K562 (cell line): ENCODE data around the gene ABCC1. TPM values are rescaled to one million over a fixed set of nuclear protein-coding genes. Genes with fewer than 3 reads are reported as not detected.

Experiments used
- ASH1L ChIP-seq: fragments of 450-650 bp; IDR thresholded peaks from 2 replicates; pipeline ENCODE4 v1.6.1; 2018; ENCODE audit warnings: borderline replicate concordance, mild to moderate bottlenecking, low read depth; ENCODE audit not compliant: partially characterized antibody
- BDP1 ChIP-seq: IDR thresholded peaks from 3 replicates; pipeline ENCODE4 v1.6.1; 2011; ENCODE audit not compliant: insufficient read length, insufficient read depth
- CBFA2T2 ChIP-seq: fragments of 450-650 bp; conservative IDR thresholded peaks from 2 replicates; pipeline ENCODE4 v1.6.1; 2017; ENCODE audit warnings: mild to moderate bottlenecking
- CHD2 ChIP-seq: IDR thresholded peaks from 2 replicates; pipeline ENCODE4 v1.6.1; 2011; ENCODE audit warnings: low read depth, low read length
- CREM ChIP-seq: IDR thresholded peaks from 2 replicates; pipeline ENCODE4 v1.6.1; 2014; ENCODE audit warnings: antibody characterized with exemption, low read depth
- FOXK2 ChIP-seq, 2 experiments: fragments of 450-650 bp; IDR thresholded peaks in 1 of 2; conservative IDR thresholded peaks in 1 of 2; 2 replicates each; pipeline ENCODE4 v1.6.1; 2016; ENCODE audit warnings: low read depth in 2 of 2, mild to moderate bottlenecking in 1 of 2
- GTF2B ChIP-seq: IDR thresholded peaks from 2 replicates; pipeline ENCODE4 v1.6.1; 2011; ENCODE audit not compliant: insufficient read length; ENCODE audit errors: extremely low read depth
- HDAC1 ChIP-seq, 2 experiments: fragments of 450-650 bp; IDR thresholded peaks; 2 replicates each; pipeline ENCODE4 v1.6.1; 2016 to 2017; ENCODE audit warnings: inconsistent platforms in 1 of 2, mild to moderate bottlenecking in 1 of 2, moderate library complexity in 1 of 2
- HNRNPL ChIP-seq: fragments of 200-400 bp; formaldehyde crosslinking; IDR thresholded peaks from 2 replicates; pipeline ENCODE4 v1.6.1; 2017; ENCODE audit warnings: low read depth, mild to moderate bottlenecking, low read length
- L3MBTL2 ChIP-seq: fragments of 450-650 bp; IDR thresholded peaks from 2 replicates; pipeline ENCODE4 v1.6.1; 2016; ENCODE audit warnings: mild to moderate bottlenecking, moderate library complexity
- MAFF ChIP-seq: IDR thresholded peaks from 2 replicates; pipeline ENCODE4 v1.6.1; 2012; ENCODE audit warnings: low read length, improper control_type of control experiment
- MCM3 ChIP-seq: fragments of 450-650 bp; IDR thresholded peaks from 2 replicates; pipeline ENCODE4 v1.6.1; 2016
- MECOM ChIP-seq: fragments of 250-450 bp; sonication (Bioruptor Pico); IDR thresholded peaks from 2 replicates; pipeline ENCODE4 v1.8.0; 2022; ENCODE audit warnings: inconsistent platforms
- RFX7 ChIP-seq: fragments of 250-450 bp; sonication (Bioruptor Pico); IDR thresholded peaks from 2 replicates; pipeline ENCODE4 v1.5.1; 2021; ENCODE audit warnings: mild to moderate bottlenecking
- SAFB ChIP-seq: fragments of 200-400 bp; formaldehyde crosslinking; IDR thresholded peaks from 2 replicates; pipeline ENCODE4 v1.6.1; 2017; ENCODE audit warnings: low read depth, low read length, borderline replicate concordance
- SAFB2 ChIP-seq: fragments of 200-400 bp; formaldehyde crosslinking; IDR thresholded peaks from 2 replicates; pipeline ENCODE4 v1.6.1; 2018; ENCODE audit warnings: borderline replicate concordance, low read length, low read depth, moderate library complexity; ENCODE audit not compliant: severe bottlenecking
- TOE1 ChIP-seq, 2 experiments: fragments of 450-650 bp in 1 of 2; sonication (generic) in 1 of 2; formaldehyde crosslinking in 1 of 2; IDR thresholded peaks; 2 replicates each; pipeline versions ENCODE4 v1.7.1 to v1.8.0; 2016 to 2022; ENCODE audit warnings: borderline replicate concordance in 2 of 2, mild to moderate bottlenecking in 2 of 2, antibody characterized with exemption in 1 of 2, inconsistent platforms in 1 of 2, low read depth in 1 of 2, missing genetic modification reagents in 1 of 2, moderate library complexity in 1 of 2
- ZNF184 ChIP-seq: sonication (generic); formaldehyde crosslinking; IDR thresholded peaks from 2 replicates; pipeline ENCODE4 v1.5.0; 2020; ENCODE audit warnings: missing genetic modification reagents
- ZNF253 ChIP-seq: fragments of 250-450 bp; sonication (Bioruptor Pico); conservative IDR thresholded peaks from 2 replicates; pipeline ENCODE4 v1.6.1; 2021; ENCODE audit warnings: mild to moderate bottlenecking
- ZNF766 ChIP-seq: fragments of 200-800 bp; sonication (Bioruptor generic); conservative IDR thresholded peaks from 2 replicates; pipeline ENCODE4 v1.6.1; 2016; ENCODE audit warnings: missing genetic modification characterization, missing compliant biosample characterization
- polyA plus RNA-seq, 8 experiments: library from polyadenylated mRNA; depleted of rRNA in 4 of 8; stranded (reverse) in 5 of 8; unstranded in 3 of 8; fragments of >200 nt; fragmentation: Nextera tagmentation in 2 of 8; fragmentation: Illumina TruSeq in 1 of 8; extraction: Ambion mirVana in 2 of 8; extraction: Trizol in 1 of 8; gene quantifications; 2 replicates each; pipeline versions ENCODE4 v1.2.1 to v1.2.3, GENCODE V29; 2011 to 2014; ENCODE audit warnings: inconsistent platforms in 1 of 8, missing spikeins in 1 of 8
- total RNA-seq, 7 experiments: library from RNA; depleted of rRNA in 6 of 7; stranded (reverse); fragments of >200 nt in 6 of 7; fragmentation: Illumina TruSeq in 2 of 7; extraction: Trizol in 2 of 7; gene quantifications; 2 replicates each; pipeline versions ENCODE4 v1.2.1 to v1.2.3, GENCODE V29; 2011 to 2021; ENCODE audit warnings: low replicate concordance in 1 of 7
- TF ChIP-seq, protein P1 (sequence below): fragments of 250-450 bp; sonication (Bioruptor Pico); IDR thresholded peaks from 2 replicates; pipeline ENCODE4 v1.8.0; 2022; ENCODE audit warnings: inconsistent platforms
- TF ChIP-seq, protein P2 (sequence below): fragments of 450-650 bp; conservative IDR thresholded peaks from 2 replicates; pipeline ENCODE4 v1.6.1; 2016; ENCODE audit warnings: missing genetic modification characterization, low read depth, mild to moderate bottlenecking, missing compliant biosample characterization, moderate library complexity

The ABCC1 gene
- total and polyA plus RNA-seq, 9 of the 15 experiments (the other 6 are each of a cell fraction or from before 2014, with no cell fraction given), result 3.9 to 41.6 (median 10.0) TPM

DNA sequence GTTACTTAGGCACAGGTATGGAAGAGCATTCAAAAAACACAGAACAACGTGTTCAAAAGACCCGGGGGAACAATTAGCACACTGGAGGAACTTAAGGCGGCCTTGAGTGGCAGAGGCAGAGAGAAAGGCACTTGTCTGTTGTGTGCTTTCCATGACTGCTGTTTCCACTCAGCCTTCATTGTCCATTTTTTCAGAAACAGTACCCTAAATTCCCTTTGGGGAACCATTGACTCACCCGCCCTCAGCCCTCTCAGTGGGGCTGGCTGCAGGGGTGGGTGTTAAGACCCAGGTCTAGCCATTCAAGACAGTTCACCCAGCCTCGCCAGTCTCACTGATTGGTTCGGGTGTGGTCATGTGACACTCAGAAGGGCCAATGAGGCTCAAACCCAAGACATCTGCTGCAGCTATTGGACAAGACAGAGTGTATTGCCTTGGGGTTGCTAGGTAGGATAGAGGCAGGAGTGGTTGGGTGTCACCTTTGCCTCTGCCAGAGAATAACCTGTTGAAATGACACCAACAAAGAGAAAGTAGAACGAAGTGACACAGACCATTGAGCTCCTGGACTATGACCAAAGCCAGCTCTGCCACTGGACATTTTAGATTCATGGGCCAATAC is 41.4 kb upstream of the ABCC1 start (continued):
- TF ChIP-seq GTF2B (no peak), MAFF (no peak), ZNF766 (no peak), FOXK2 (conservative IDR thresholded peaks at IDR 0.05 in 1 of 2, IDR thresholded peaks at IDR 0.05 in 1 of 2; ENCODE audit: low read depth in 2 of 2) (no peak), BDP1 (no peak), HNRNPL (no peak), CHD2 (peak; percentile 64), MECOM (CRISPR knock-in tag) (no peak), ZNF253 (no peak), RFX7 (no peak), MCM3 (no peak), L3MBTL2 (0 out of 2 replicates have a peak, but pooled peaks have one; percentile 17), CREM (0 out of 2 replicates have a peak, but pooled peaks have one; percentile 27), HDAC1 (IDR thresholded peaks at IDR 0.05) (no peak), ASH1L (peak; percentile 82), SAFB (no peak), SAFB2 (no peak), ZNF184 (CRISPR knock-in tag) (no peak), TOE1 (IDR thresholded peaks at IDR 0.05; ENCODE audit: borderline replicate concordance) (peak; percentile 99), TOE1 (CRISPR knock-in tag; IDR thresholded peaks at IDR 0.05; ENCODE audit: borderline replicate concordance, low read depth) (no peak), CBFA2T2 (peak; percentile 69)
- TF ChIP-seq, protein P1, sequence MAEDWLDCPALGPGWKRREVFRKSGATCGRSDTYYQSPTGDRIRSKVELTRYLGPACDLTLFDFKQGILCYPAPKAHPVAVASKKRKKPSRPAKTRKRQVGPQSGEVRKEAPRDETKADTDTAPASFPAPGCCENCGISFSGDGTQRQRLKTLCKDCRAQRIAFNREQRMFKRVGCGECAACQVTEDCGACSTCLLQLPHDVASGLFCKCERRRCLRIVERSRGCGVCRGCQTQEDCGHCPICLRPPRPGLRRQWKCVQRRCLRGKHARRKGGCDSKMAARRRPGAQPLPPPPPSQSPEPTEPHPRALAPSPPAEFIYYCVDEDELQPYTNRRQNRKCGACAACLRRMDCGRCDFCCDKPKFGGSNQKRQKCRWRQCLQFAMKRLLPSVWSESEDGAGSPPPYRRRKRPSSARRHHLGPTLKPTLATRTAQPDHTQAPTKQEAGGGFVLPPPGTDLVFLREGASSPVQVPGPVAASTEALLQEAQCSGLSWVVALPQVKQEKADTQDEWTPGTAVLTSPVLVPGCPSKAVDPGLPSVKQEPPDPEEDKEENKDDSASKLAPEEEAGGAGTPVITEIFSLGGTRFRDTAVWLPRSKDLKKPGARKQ (CRISPR knock-in tag), result no peak
- TF ChIP-seq, protein P2, sequence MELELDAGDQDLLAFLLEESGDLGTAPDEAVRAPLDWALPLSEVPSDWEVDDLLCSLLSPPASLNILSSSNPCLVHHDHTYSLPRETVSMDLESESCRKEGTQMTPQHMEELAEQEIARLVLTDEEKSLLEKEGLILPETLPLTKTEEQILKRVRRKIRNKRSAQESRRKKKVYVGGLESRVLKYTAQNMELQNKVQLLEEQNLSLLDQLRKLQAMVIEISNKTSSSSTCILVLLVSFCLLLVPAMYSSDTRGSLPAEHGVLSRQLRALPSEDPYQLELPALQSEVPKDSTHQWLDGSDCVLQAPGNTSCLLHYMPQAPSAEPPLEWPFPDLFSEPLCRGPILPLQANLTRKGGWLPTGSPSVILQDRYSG, result no peak
